Stimulated activated CD8-positive, alpha-beta memory T cell treated with anti-CD3 and anti-CD28 coated beads, Interleukin-4, amount 100 ng/mL, for 48 hours (primary cell): ENCODE measurements around the gene TTC6.
"Not testable (repeated sequence)": the region's sequence is repeated elsewhere in the genome, so short reads cannot be mapped to it uniquely, and the experiment has no call there.

Source experiments
- DNase-seq: peaks from one replicate; pipeline ENCODE4 v3.0.0-alpha.2; 2020

TTC6 gene

GRCh38 chr14:37594971-37595808 lies at the start of gene TTC6, which contains the start of gene FOXA1:
TSS of gene TTC6 (plus strand) at chr14:37595629. CDS start at chr14:37622065, 26,436 bp downstream.
TSS of gene FOXA1 (minus strand) at chr14:37595249. CDS start at chr14:37594972, 277 bp downstream.
- DNase-seq: no peak

DNA sequence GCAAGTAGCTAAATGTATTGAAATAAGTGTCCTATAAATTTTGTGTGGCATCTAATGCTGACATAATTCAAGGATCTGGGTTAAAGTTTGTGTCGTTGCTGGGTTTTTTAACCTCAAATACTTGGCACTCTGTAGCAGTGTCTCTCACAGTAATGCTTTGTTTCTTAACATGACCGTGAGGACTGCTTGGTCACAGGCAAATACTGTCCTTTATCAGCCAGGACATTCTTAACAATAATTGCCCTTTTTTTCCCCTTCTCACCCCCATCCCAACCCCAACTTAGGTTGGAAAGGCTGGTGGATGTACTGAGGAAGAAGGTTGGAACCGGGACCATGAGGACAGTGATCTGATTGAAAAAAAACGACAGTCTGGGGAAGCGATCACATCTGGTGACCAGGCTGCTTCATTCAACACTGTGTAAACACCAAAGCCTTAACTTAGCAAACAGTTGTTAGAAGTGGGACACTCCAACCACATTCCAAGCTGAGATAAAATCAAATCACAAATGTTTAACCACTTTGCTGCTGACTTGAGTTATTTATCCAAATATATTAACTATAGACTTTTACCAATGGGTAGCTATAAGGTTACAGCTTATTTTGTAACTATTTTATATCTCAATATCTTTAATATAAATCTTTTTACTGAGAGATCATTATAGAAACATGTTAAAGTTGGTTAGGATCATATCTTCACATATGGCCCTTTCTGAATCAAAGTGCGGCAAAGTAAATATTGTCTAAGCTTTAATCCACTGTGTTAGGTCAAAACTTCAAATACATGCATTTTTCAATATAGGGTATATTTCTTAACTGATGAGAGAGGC lies 48.6 kb upstream of the TTC6 start:
- no peak for DNase-seq

GRCh38 chr14:37550511-37550910 lies 44.9 kb upstream of the TTC6 start:
- no peak for DNase-seq

DNA sequence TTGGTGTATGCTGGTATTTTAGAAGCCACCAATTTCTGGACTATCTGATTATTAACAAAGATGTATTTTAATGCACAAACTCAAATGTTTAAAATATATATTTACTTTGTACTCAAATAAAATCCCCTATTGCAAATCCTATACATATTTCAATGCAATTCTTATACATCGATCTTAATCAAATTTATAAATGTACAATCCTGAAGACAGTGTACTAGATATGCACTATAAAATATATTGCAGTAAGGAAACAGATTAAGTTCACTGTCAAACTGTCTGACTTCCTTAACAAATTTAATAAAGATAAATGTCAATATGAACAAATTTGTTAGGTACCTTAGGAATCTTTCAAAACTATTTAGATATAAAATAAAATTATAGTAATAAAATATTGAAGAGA lies 44.3 kb upstream of the TTC6 start:
- no peak for DNase-seq

DNA sequence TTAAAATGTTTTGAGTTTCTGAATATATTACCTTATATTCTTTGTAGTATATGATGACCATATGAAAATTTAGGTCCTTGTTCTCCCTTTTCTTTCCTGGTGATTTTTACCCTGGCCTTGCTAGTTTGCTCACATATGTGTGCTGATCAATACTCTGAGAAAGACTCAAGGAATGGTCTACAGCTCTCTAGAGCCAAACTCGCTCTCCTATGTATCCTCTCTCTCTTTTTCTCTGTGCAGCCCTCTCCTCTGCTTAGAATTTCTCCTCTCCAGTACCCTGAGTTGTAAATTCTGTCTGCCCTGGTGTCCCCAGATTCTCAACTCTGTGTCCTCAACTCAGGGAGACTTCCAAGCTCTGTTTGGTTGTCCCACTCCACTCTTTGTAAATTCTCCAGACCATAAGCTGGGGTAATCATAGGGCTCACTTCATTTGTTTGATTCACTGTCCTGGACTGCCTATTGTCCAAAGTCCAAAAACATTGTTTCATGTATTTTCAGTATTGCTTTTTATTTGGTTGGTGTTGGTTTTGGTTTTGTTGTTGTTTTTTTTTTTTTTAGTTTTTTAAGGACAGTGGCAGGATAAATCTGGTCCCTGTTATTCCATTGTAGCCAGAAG lies 41.4 kb upstream of the TTC6 start:
- no peak for DNase-seq

- DNase-seq: not testable (repeated sequence)
These were observed 39.8 kb upstream of the TTC6 start for GRCh38 chr14:37555596-37555995.

DNA sequence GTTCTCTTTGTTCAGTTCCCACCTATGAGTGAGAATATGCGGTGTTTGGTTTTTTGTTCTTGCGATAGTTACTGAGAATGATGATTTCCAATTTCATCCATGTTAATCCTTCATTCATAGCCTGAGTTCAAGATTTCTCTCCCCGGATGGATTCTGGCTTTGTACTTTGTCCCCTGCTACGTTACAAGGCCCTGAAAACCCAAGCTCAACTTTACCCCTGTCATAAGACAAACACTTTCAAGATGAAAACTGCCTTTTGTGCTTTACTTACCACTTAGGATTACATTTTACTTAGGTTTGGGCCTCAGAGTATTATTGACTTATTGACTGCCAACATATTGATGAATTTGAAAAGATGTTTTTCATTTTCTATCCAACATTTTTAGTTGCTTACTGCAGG lies 36.7 kb upstream of the TTC6 start:
- no peak for DNase-seq

DNA sequence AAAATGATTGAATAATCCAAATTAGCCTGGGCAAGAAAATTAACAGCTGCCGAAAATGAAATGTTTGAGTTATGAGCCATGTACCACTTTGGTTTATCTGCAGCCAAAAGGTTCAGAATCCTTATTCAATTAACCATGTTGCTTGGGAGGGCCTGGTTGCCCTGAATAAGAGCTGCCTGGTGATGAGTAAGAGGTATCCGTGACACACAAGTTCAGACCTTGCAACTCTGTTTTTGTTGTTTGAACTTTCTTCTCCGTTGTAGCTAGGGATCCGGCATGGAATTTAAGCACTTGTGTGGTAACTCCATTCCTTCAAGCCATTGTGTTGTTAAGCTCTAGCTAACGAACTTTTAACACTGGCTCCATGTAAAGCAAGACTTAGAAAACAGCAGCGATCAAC lies 36.0 kb upstream of the TTC6 start:
- no peak for DNase-seq

DNA sequence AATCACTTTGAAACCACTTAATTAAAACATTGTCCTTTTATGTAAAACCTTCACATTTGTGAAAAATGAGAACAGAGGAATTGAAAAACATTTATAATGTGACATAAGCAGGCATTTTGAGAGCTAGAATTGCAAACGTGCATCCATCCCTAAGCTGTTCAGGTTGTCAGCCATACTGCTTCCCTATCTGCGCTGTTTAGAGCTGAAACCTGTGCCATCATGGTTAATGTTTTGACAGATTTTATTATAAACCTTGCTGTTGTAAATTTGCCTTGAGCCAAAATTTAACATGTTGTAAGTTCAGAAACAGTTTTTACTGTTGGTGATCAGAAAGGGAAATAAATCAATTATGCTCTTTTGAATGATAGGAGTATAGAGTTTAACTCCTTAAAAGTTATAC lies 32.2 kb upstream of the TTC6 start:
- no peak for DNase-seq

DNA sequence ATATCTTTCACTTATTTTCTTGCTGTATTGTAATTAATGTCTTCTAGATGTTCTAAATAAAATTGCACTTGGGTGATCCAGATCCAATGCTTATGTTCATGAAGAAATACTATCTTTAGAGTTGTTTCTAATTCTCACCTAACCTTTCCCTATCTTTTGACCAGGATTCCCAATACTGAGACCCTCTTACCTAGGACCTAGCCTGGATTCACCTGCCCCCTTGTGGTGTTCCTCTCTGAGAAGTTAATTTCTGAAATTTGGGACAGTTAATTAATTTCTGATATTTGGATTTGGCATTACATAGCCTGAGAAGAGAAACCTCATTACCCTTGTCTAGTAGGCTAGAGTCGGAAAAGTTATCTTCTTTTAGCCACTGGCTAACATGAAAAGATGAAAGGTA lies 29.9 kb upstream of the TTC6 start:
- DNase-seq: no peak

DNA sequence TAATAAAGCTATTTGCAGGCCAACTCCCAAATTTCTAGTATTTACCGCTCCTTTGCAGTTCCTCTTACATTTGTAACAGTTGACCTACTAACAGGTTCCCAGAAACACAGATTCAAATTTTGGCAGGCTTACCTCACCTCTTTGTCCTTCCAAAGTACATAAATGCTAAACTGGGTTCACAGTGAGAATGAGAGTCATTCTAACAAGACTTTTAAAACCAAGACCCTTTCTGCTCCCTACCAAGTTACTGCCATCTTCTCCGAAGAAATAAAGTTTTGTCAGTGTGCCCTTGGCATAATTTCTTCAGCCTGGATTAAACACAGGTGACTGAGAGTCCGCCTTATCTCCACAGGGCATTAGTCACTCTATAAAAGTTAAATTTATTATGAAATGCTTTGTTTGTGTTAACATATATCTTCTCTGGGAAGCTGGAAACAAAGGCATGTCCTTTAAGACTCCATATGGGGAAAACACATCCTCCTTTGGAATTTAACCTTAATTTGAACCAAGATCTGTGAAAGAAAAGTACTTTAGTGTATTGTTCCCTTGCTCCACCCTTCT lies 28.5 kb upstream of the TTC6 start:
- no peak for DNase-seq

GRCh38 chr14:37569729-37570128 lies 25.7 kb upstream of the TTC6 start:
- no peak for DNase-seq

GRCh38 chr14:37571391-37571790 lies 24.0 kb upstream of the TTC6 start:
- no peak for DNase-seq

DNA sequence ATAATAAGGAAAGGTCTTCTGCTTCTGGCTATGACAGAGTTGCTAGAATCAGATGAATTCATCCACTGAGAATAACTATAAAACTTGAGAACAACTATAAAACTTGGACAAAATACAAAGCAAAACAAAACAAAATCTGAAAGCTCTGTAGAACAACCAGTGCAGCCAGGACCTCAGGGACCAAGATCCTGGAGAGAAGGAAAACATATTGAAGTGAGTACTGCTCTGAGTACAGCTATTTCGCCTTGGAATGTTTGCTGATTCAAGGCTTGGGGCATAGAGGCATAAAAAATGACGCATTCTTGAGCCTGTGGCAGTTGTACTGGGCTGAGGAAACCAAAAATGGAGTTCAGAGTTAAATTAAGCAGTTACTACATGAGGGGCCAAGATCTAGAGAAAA lies 22.1 kb upstream of the TTC6 start:
- no peak for DNase-seq

- DNase-seq: no peak
These were observed 16.2 kb upstream of the TTC6 start for GRCh38 chr14:37579274-37579673.

DNA sequence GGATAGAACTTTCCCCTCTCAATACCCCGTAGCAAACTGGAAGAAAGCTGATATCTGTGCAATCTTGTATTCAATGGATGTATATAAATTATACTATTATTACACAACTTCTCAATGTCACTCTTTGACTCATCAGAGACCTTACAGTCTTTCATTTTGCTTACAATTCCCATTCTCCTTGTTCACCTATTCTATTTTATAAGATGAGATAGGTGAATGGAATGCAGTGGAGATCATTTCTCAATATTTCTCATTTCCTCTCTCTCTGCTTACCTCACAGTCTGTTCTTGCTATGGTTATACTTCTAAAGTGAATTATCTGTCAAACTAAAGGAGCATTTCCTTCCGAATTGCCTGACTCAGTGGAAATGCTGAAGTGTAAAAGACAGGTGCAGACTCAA lies 15.3 kb upstream of the TTC6 start:
- DNase-seq: no peak

DNA sequence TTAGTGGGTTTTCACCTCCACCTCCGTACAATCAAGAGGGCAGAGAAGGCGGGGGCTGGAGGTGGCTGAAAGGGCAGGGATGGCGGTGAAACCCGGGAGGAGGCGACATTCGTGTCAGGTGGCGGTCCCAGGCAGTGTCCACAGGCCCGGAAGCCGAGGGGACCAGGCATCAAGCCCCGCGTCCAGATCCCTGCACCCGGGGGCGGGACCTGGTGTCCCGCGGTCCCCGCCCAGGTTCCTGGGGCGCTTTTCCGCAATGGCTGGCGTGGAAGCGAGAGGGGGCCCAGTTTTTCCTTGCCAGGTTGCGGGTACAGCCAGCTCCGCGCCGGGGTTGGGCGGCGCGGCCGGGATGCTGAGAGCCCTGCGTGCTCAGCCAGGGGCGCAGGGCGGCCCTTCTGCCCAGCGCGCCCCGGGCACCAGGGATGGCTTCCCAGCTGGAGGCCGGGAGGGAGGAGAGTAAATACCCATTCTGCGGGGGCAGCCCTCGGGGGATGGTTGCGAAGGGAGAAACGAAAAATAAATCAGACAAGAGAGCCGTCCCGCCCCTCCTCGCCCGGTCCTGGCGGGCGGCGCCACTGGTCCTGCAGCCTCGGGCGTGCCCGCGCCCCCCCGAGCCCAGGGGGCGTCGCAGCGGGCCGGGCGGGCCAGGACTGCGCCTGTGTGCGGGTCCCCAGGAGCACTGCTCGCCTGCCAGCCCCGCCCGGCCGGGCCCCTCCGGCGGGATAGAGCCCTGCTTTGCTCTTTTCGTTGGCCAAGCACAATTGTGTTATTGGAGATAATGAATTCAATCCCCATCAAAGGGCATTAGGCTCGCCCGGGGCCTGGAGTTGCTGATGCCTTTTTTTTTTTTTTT lies 11.8 kb upstream of the TTC6 start:
- no peak for DNase-seq

DNA sequence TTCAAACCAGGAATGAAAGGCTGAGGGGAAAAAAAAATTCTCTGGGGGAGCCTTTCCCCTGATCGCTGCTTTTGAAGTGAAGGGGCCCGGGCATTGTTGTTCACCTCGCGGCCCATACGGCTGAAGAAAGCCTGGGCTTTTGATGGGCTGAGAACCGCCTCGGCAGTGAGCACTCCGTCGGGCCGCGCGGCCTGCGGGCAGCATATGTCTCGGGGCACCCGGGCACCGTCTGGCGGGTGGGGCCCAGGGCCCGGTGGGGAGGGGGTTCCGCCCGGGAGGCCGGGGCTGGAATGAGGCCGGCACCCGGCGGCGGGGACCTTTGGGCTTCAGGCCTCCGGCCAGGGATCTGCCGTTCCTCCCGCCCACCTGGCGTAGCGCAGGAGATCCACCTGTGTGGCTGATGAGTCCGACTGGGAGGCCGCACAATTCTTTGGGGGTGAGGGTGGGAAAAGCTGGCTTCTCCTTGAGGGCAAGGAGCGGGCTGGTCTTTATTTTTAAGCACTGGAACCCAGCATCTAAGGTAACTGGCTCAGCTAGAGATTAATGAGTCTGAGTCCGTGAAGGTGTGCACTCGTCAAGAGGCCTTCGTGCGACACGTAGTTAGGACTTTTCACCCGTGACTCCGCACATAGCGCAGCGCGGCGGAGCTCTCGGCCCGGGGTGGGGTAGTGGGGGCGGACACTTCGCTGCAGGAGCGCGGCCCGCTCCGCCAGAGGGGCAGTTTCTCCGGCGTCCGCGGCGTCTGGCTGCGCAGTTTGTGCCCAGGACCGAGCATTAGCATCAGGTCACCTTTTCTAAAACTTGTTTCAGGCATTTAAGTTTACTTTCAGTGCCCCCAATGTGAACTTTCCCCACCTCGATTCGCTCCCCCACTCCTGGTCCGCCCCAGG lies 11.0 kb upstream of the TTC6 start:
- DNase-seq: no peak

DNA sequence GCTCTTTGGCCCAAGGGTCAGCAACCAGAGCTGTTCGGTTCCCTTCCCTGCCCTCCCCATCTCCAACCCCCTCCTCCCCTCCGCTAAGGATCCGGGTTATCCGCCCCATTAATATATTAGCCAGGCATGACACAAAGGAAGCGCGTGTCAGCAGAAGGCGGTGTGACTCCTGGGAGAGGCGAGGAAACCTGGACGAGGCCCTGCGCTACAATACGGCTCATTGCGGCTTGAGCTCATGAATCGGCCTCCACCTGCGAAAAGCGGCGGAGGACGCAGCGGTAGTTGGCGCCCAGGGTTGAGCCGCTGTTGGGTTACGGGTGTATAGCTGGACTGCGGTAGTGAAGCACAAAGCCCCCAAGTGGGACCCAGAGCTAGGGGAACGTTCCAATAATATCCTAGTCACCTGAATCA lies 10.3 kb upstream of the TTC6 start:
- no peak for DNase-seq

DNA sequence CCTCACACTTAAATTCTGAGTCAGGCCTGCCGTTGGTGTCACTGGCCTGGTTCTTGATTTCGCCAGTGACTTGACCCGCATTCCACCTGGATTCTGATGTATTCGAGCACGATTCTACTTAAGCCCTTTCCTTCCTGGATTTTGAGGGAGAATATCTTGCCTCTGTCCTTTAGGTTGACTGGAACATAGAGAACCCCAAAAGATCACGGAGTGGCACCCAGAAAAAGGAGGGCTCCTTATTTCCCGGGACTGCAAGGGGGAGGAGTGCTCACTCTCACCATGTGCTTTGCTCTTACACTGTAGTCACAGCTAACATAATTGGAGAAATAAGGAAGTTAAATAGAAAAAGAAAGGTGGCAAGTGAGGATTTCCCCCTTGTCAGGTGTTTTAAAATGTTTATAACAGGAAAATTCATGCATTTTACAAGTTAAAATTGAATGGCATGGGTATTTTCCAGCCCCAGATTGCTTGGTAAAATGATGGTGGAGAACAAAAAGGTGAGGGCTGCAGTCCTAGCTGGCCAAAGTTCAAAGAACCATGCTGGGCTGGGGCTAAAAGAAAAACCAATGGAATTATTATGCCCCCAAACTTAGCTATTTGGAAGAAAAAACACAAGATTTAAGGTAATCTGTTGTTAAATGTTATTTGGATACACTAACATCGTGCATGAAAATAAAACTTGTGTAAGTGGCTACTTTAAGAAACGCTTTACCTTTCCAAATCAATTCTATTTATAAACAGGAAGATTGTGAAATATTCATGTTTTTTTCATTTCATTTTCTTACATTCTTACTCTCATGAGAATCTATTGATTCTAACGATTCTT lies 9.2 kb upstream of the TTC6 start:
- no peak for DNase-seq
